Measurements from ENCODE around the gene FKBP15. TPM values are rescaled to one million over a fixed set of nuclear protein-coding genes. Genes with fewer than 3 reads are reported as not detected.

FKBP15 gene
- total and polyA plus RNA-seq, 2 of the 13 experiments (the other 11 are each of a cell fraction or from before 2014, with no cell fraction given): 12.3 to 18.6 TPM

GRCh38 chr9:113183956-113184488 is 37.1 kb downstream of the FKBP15 start:
- Histone ChIP-seq H3K27me3 (ENCODE audit: control insufficient read depth in 1 of 2, insufficient read depth in 2 of 2, low read length in 2 of 2) (no peaks in the 10 kb centered on the region), H4K20me1 (ENCODE audit: insufficient read depth, low read length) (no peaks in the 10 kb centered on the region), H2AFZ (ENCODE audit: low read length) (no peak overlapping the region), H3K4me1 (ENCODE audit: insufficient read depth, low read length) (no peaks in the 10 kb centered on the region), H3K9ac (ENCODE audit: insufficient read depth, low read depth, low read length) (no peak overlapping the region), H3K27ac (ENCODE audit: extremely low read length, insufficient read depth, low read length) (no peak overlapping the region), H3K79me2 (ENCODE audit: insufficient read depth, low read length) (no peaks in the 10 kb centered on the region), H3K36me3 (replicated peaks in 1 of 2; ENCODE audit: control insufficient read depth in 1 of 2, insufficient read depth in 2 of 2, low read length in 2 of 2) (peaks cover 16 to 84% of the 10 kb centered on the region in 2 experiments), H3K4me2 (ENCODE audit: low read depth, low read length) (no peak overlapping the region), H3K4me3 (replicated peaks in 1 of 3; ENCODE audit: insufficient read depth in 1 of 3, low read depth in 2 of 3, low read length in 3 of 3) (no peak overlapping the region), H3K9me3 (ENCODE audit: low read length) (no peaks in the 10 kb centered on the region)
- 91% methylated on average over 2 of the region's 2 CpGs for WGBS (ENCODE audit: low lambda C conversion rate)
- FAIRE-seq: no peak
- ATAC-seq: no peak
- in situ Hi-C loops (cut with HindIII; ENCODE audit: extremely low pct_ligation_motif_present, low pct_unique_long_range_greater_than_20kb): no loop called here
- no peak for DNase-seq (ENCODE audit: low spot score)
- TF ChIP-seq SETDB1 (CRISPR knock-in tag; IDR thresholded peaks at IDR 0.05; ENCODE audit: borderline replicate concordance) (no peak), ARNT2 (CRISPR knock-in tag; IDR thresholded peaks at IDR 0.05; ENCODE audit: low read depth) (no peak), ZNF10 (CRISPR knock-in tag; IDR thresholded peaks at IDR 0.05; ENCODE audit: borderline replicate concordance, low read depth) (no peak), RAD21 (CRISPR knock-in tag; IDR thresholded peaks at IDR 0.05) (no peak), ISL2 (CRISPR knock-in tag; IDR thresholded peaks at IDR 0.05) (no peak), HOXA7 (CRISPR knock-in tag; IDR thresholded peaks at IDR 0.05) (no peak), NFYC (CRISPR knock-in tag; IDR thresholded peaks at IDR 0.05) (no peak)
- POLR2A ChIA-PET: no interaction called here
- intact Hi-C loops (cut with micrococcal nuclease; ENCODE audit: unreplicated experiment): no loop called here
- CTCF ChIA-PET (ENCODE audit: low intra/inter-chr PET ratio, low total read pairs): no interaction called here
- BruUV-seq (replicated peaks): no TSS peak

- FAIRE-seq: no peak
- Histone ChIP-seq H3K27me3 (ENCODE audit: control insufficient read depth in 1 of 2, insufficient read depth in 2 of 2, low read length in 2 of 2) (no peaks in the 10 kb centered on the region), H3K4me1 (ENCODE audit: insufficient read depth, low read length) (no peaks in the 10 kb centered on the region), H2AFZ (ENCODE audit: low read length) (no peak overlapping the region), H3K9me3 (ENCODE audit: low read length) (no peaks in the 10 kb centered on the region), H3K27ac (ENCODE audit: extremely low read length, insufficient read depth, low read length) (no peak overlapping the region), H3K9ac (ENCODE audit: insufficient read depth, low read depth, low read length) (no peak overlapping the region), H3K4me3 (replicated peaks in 1 of 3; ENCODE audit: insufficient read depth in 1 of 3, low read depth in 2 of 3, low read length in 3 of 3) (no peak overlapping the region), H3K36me3 (replicated peaks in 1 of 2; ENCODE audit: control insufficient read depth in 1 of 2, insufficient read depth in 2 of 2, low read length in 2 of 2) (peaks cover 14 to 84% of the 10 kb centered on the region in 2 experiments), H4K20me1 (ENCODE audit: insufficient read depth, low read length) (no peaks in the 10 kb centered on the region), H3K4me2 (ENCODE audit: low read depth, low read length) (no peak overlapping the region), H3K79me2 (ENCODE audit: insufficient read depth, low read length) (no peaks in the 10 kb centered on the region)
- ChIA-PET POLR2A (no interaction called here), CTCF (ENCODE audit: low intra/inter-chr PET ratio, low total read pairs) (no interaction called here)
- no peak for ATAC-seq
- intact Hi-C loops (cut with micrococcal nuclease; ENCODE audit: unreplicated experiment): no loop called here
- in situ Hi-C loops (cut with HindIII; ENCODE audit: extremely low pct_ligation_motif_present, low pct_unique_long_range_greater_than_20kb): no loop called here
- DNase-seq (ENCODE audit: low spot score): no peak
- no TSS peak for BruUV-seq (replicated peaks)
- TF ChIP-seq ZNF512 (CRISPR knock-in tag; IDR thresholded peaks at IDR 0.05) (no peak), ZNF207 (IDR thresholded peaks at IDR 0.05; ENCODE audit: borderline replicate concordance) (no peak), YEATS2 (CRISPR knock-in tag; IDR thresholded peaks at IDR 0.05; ENCODE audit: borderline replicate concordance) (no peak), JDP2 (CRISPR knock-in tag; IDR thresholded peaks at IDR 0.05; ENCODE audit: borderline replicate concordance) (no peak), REST (IDR thresholded peaks at IDR 0.05; ENCODE audit: borderline replicate concordance in 1 of 2, low read depth in 1 of 2, low read length in 2 of 2) (no peak)
Observed at GRCh38 chr9:113181165-113181564, 39.9 kb downstream of the FKBP15 start.

All from HepG2 (cell line).